CD14-positive monocyte (primary cell): ENCODE results near the gene SCN3A. TPM values are rescaled to one million over a fixed set of nuclear protein-coding genes. Genes with fewer than 3 reads are reported as not detected.

Experiments used
- DNase-seq, 3 donors: peaks; one replicate each; pipeline ENCODE4 v3.0.0-alpha.2; 2011 to 2022
- H2AFZ ChIP-seq: 2 replicates; pipeline ENCODE4 v1.6.0; 2012; ENCODE audit warnings: mild to moderate bottlenecking, low read depth, low read length, inconsistent platforms; ENCODE audit not compliant: insufficient read depth, poor library complexity, severe bottlenecking
- H3K27ac ChIP-seq, 2 donors: 1 replicate in 1 of 2; 2 replicates in 1 of 2; pipeline ENCODE4 v1.5.1; 2012 to 2013; ENCODE audit warnings: low read length in 2 of 2, control low read depth in 1 of 2, inconsistent platforms in 1 of 2, low read depth in 1 of 2, mild to moderate bottlenecking in 1 of 2
- H3K27me3 ChIP-seq, 2 donors: one replicate each; pipeline versions ENCODE4 v1.6.0 to v1.6.1; 2011 to 2013; ENCODE audit warnings: low read length in 2 of 2; ENCODE audit not compliant: control insufficient read depth in 2 of 2, insufficient read depth in 2 of 2
- H3K36me3 ChIP-seq, 2 donors: replicated peaks in 1 of 2; 1 replicate in 1 of 2; 2 replicates in 1 of 2; pipeline versions ENCODE4 v1.5.1 to v1.6.1; 2012 to 2013; ENCODE audit warnings: low read length in 2 of 2, control low read depth in 1 of 2, inconsistent platforms in 1 of 2, mild to moderate bottlenecking in 1 of 2; ENCODE audit not compliant: insufficient read depth in 2 of 2, control insufficient read depth in 1 of 2
- H3K4me1 ChIP-seq, 2 donors: 1 replicate in 1 of 2; 2 replicates in 1 of 2; pipeline versions ENCODE4 v1.5.1 to v1.6.1; 2012 to 2013; ENCODE audit warnings: low read length in 2 of 2, control low read depth in 1 of 2, inconsistent platforms in 1 of 2, mild to moderate bottlenecking in 1 of 2, moderate library complexity in 1 of 2; ENCODE audit not compliant: insufficient read depth in 2 of 2, control insufficient read depth in 1 of 2
- H3K4me2 ChIP-seq: replicated peaks from 2 replicates; pipeline ENCODE3; 2012; ENCODE audit warnings: low read length, moderate library complexity, mild to moderate bottlenecking; ENCODE audit not compliant: poor library complexity, severe bottlenecking; ENCODE audit errors: extremely low read depth
- H3K4me3 ChIP-seq, 3 experiments: fragments of 200-600 bp in 1 of 3; sonication (generic) in 1 of 3; replicated peaks in 1 of 3; 1 replicate in 2 of 3; 2 replicates in 1 of 3; pipeline ENCODE4 v1.5.1; 2011 to 2013; ENCODE audit warnings: low read length in 3 of 3, mild to moderate bottlenecking in 3 of 3, control low read depth in 2 of 3, low read depth in 2 of 3, inconsistent platforms in 1 of 3, moderate library complexity in 1 of 3
- H3K79me2 ChIP-seq: 2 replicates; pipeline ENCODE4 v1.6.0; 2012; ENCODE audit warnings: mild to moderate bottlenecking, control low read depth, inconsistent platforms, low read length, moderate library complexity; ENCODE audit not compliant: insufficient read depth
- H3K9ac ChIP-seq: 2 replicates; pipeline ENCODE4 v1.6.0; 2017; ENCODE audit warnings: low read length, mild to moderate bottlenecking; ENCODE audit not compliant: insufficient read depth, poor library complexity, severe bottlenecking
- H3K9me3 ChIP-seq, 2 donors: replicated peaks in 1 of 2; 1 replicate in 1 of 2; 2 replicates in 1 of 2; pipeline versions ENCODE4 v1.5.1 to v1.6.1; 2012 to 2013; ENCODE audit warnings: low read length in 2 of 2, control low read depth in 1 of 2; ENCODE audit not compliant: control insufficient read depth in 1 of 2, insufficient read depth in 1 of 2
- H4K20me1 ChIP-seq: 2 replicates; pipeline ENCODE4 v1.6.0; 2012; ENCODE audit warnings: mild to moderate bottlenecking, low read length, control low read depth, moderate library complexity; ENCODE audit not compliant: insufficient read depth
- H3K27ac Mint-ChIP-seq, 7 donors: one replicate each; pipeline ENCODE4 v1.8.0; 2020; ENCODE audit warnings: mild to moderate bottlenecking in 7 of 7, mixed read lengths in 7 of 7, moderate library complexity in 6 of 7, inconsistent platforms in 2 of 7
- H3K27me3 Mint-ChIP-seq, 3 donors: one replicate each; pipeline ENCODE4 v1.8.0; 2021 to 2022; ENCODE audit warnings: low read depth in 3 of 3, mild to moderate bottlenecking in 3 of 3, mixed read lengths in 3 of 3, moderate library complexity in 3 of 3, inconsistent platforms in 1 of 3
- H3K36me3 Mint-ChIP-seq, 2 donors: one replicate each; pipeline ENCODE4 v1.8.0; 2020; ENCODE audit warnings: mixed read lengths in 2 of 2, inconsistent platforms in 1 of 2, mild to moderate bottlenecking in 1 of 2
- H3K4me1 Mint-ChIP-seq: one replicate; pipeline ENCODE4 v1.8.0; 2020; ENCODE audit warnings: mild to moderate bottlenecking, mixed read lengths
- H3K4me3 Mint-ChIP-seq, 2 donors: one replicate each; pipeline ENCODE4 v1.8.0; 2020; ENCODE audit warnings: mild to moderate bottlenecking in 2 of 2, mixed read lengths in 2 of 2, moderate library complexity in 1 of 2
- H3K9me3 Mint-ChIP-seq, 7 donors: one replicate each; pipeline ENCODE4 v1.8.0; 2020 to 2022; ENCODE audit warnings: mixed read lengths in 7 of 7, mild to moderate bottlenecking in 6 of 7, moderate library complexity in 6 of 7, inconsistent platforms in 2 of 7
- WGBS: methylation state at CpG from one replicate; pipeline ENCODE4 v1.1.5; 2013; ENCODE audit warnings: missing lambda C conversion rate; ENCODE audit not compliant: insufficient coverage; 5-methylcytosine and 5-hydroxymethylcytosine counted together
- intact Hi-C, 2 donors: fragments of 100-400 bp; cut with micrococcal nuclease; formaldehyde crosslinking; loops; one replicate each; pipeline versions ENCODE4 v1.15.0 to v1.15.1; 2023
- polyA plus RNA-seq, 3 donors: library from polyadenylated mRNA; depleted of rRNA in 1 of 3; unstranded in 2 of 3; stranded (reverse) in 1 of 3; fragments of 300-500 nt in 2 of 3; fragments of >200 nt in 1 of 3; fragmentation: Illumina TruSeq in 2 of 3; gene quantifications; 1 replicate in 2 of 3; 2 replicates in 1 of 3; pipeline ENCODE4 v1.2.3, GENCODE V29; 2012 to 2021
- TF ChIP-seq, protein P1 (sequence below): fragments of 200-600 bp; IDR thresholded peaks from one replicate; pipeline ENCODE4 v1.8.0; 2022; ENCODE audit warnings: antibody characterized with exemption, mild to moderate bottlenecking

The SCN3A gene
- polyA plus RNA-seq, 3 donors, result 0.03 TPM; not detected in 2

- Histone ChIP-seq H3K27me3 (no peaks in the 10 kb centered on the region), H3K36me3 (no peaks in the 10 kb centered on the region), H3K4me1 (no peaks in the 10 kb centered on the region), H2AFZ (no peak overlapping the region), H3K9ac (no peak overlapping the region), H3K79me2 (no peaks in the 10 kb centered on the region), H3K27ac (no peak overlapping the region), H3K9me3 (no peaks in the 10 kb centered on the region), H4K20me1 (no peaks in the 10 kb centered on the region), H3K4me3 (no peak overlapping the region), H3K4me2 (no peak overlapping the region)
- no peaks in the 10 kb centered on the region for H3K36me3 Mint-ChIP-seq
- WGBS, result 83% methylated on average over 1 of the region's 1 CpG
- H3K27me3 Mint-ChIP-seq, result peaks cover 0 to 2% (median 2%) of the 10 kb centered on the region in 3 donors
- H3K4me3 Mint-ChIP-seq, result no peak overlapping the region
- DNase-seq, result no peak
- TF ChIP-seq, protein P1, sequence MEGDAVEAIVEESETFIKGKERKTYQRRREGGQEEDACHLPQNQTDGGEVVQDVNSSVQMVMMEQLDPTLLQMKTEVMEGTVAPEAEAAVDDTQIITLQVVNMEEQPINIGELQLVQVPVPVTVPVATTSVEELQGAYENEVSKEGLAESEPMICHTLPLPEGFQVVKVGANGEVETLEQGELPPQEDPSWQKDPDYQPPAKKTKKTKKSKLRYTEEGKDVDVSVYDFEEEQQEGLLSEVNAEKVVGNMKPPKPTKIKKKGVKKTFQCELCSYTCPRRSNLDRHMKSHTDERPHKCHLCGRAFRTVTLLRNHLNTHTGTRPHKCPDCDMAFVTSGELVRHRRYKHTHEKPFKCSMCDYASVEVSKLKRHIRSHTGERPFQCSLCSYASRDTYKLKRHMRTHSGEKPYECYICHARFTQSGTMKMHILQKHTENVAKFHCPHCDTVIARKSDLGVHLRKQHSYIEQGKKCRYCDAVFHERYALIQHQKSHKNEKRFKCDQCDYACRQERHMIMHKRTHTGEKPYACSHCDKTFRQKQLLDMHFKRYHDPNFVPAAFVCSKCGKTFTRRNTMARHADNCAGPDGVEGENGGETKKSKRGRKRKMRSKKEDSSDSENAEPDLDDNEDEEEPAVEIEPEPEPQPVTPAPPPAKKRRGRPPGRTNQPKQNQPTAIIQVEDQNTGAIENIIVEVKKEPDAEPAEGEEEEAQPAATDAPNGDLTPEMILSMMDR, result no peak
- H3K4me1 Mint-ChIP-seq, result peaks cover 3% of the 10 kb centered on the region
- intact Hi-C loops, result no loop called here
- peaks cover 0 to 3% (median 0%) of the 10 kb centered on the region in 7 donors for H3K9me3 Mint-ChIP-seq
- no peak overlapping the region for H3K27ac Mint-ChIP-seq
Observed at GRCh38 chr2:165208094-165208493, 4.2 kb upstream of the SCN3A start.

GRCh38 chr2:165205865-165206264 is 2.0 kb upstream of the SCN3A start:
- no peak overlapping the region for H3K4me3 Mint-ChIP-seq

More at GRCh38 chr2:165205865-165206264, 2.0 kb upstream of the SCN3A start:
- Histone ChIP-seq H3K9me3 (no peaks in the 10 kb centered on the region), H3K79me2 (no peaks in the 10 kb centered on the region), H3K9ac (no peak overlapping the region), H2AFZ (no peak overlapping the region), H3K4me1 (no peaks in the 10 kb centered on the region), H3K4me2 (no peak overlapping the region), H3K4me3 (no peak overlapping the region), H3K27me3 (no peaks in the 10 kb centered on the region), H4K20me1 (no peaks in the 10 kb centered on the region), H3K27ac (no peak overlapping the region), H3K36me3 (no peaks in the 10 kb centered on the region)
- H3K27ac Mint-ChIP-seq, result peak overlapping the region in 1 of 7 donors; percentile 1
- peaks cover 0 to 2% (median 2%) of the 10 kb centered on the region in 3 donors for H3K27me3 Mint-ChIP-seq
- peaks cover 7% of the 10 kb centered on the region for H3K4me1 Mint-ChIP-seq
- intact Hi-C loops, result no loop called here
- no peak for DNase-seq
- TF ChIP-seq, protein P1, result no peak
- WGBS, result 92% methylated on average over 1 of the region's 2 CpGs
- no peaks in the 10 kb centered on the region for H3K36me3 Mint-ChIP-seq
- H3K9me3 Mint-ChIP-seq, result peaks cover 0 to 3% (median 0%) of the 10 kb centered on the region in 7 donors
